HT1080 (cell line): Measurements from ENCODE around the gene NPPA. TPM values are rescaled to one million over a fixed set of nuclear protein-coding genes. Genes with fewer than 3 reads are reported as not detected.
A peak's percentile ranks its signal among the peaks of the same experiment; 100 is the strongest.

Experiments
- DNase-seq: peaks from one replicate; pipeline ENCODE4 v3.0.0-alpha.2; 2015; ENCODE audit warnings: low read depth
- total RNA-seq: library from RNA; depleted of rRNA; stranded (reverse); fragments of >200 nt; shearing (Covaris generic); gene quantifications from 2 replicates; pipeline ENCODE4 v1.2.3, GENCODE V29; 2014

NPPA gene
- total RNA-seq, 1 experiment from 2014 or later, result not detected

- no peak for DNase-seq
Measured at GRCh38 chr1:11842154-11843041, 5.2 kb downstream of the NPPA start.

- no peak for DNase-seq
Measured at GRCh38 chr1:11841245-11842153, 6.1 kb downstream of the NPPA start.

- DNase-seq, result no peak
Measured at GRCh38 chr1:11839727-11840705, 7.6 kb downstream of the NPPA start.

- peak; percentile 52 for DNase-seq
Measured at GRCh38 chr1:11838349-11839272, 9.0 kb downstream of the NPPA start.

GRCh38 chr1:11837767-11838348 lies 9.7 kb downstream of the NPPA start:
- no peak for DNase-seq

- no peak for DNase-seq
Measured at GRCh38 chr1:11836955-11837766, 10.4 kb downstream of the NPPA start.

- no peak for DNase-seq
Measured at GRCh38 chr1:11835441-11836225, 11.9 kb downstream of the NPPA start.

GRCh38 chr1:11833900-11834299 lies 13.7 kb downstream of the NPPA start:
- DNase-seq, result no peak

GRCh38 chr1:11833497-11833896 lies 14.1 kb downstream of the NPPA start:
- DNase-seq, result no peak

- DNase-seq, result no peak
Measured at GRCh38 chr1:11831945-11832725, 15.4 kb downstream of the NPPA start.

- no peak for DNase-seq
Measured at GRCh38 chr1:11828511-11828910, 19.1 kb downstream of the NPPA start.

GRCh38 chr1:11826946-11827345 lies 20.6 kb downstream of the NPPA start:
- DNase-seq, result no peak

GRCh38 chr1:11825131-11825530 lies 22.5 kb downstream of the NPPA start:
- DNase-seq, result peak; percentile 68

- no peak for DNase-seq
Measured at GRCh38 chr1:11823366-11824137, 24.0 kb downstream of the NPPA start.

GRCh38 chr1:11822091-11822490 lies 25.5 kb downstream of the NPPA start:
- peak; percentile 45 for DNase-seq

GRCh38 chr1:11817192-11817591 lies 30.4 kb downstream of the NPPA start:
- DNase-seq, result no peak
